ENCODE results near the gene SHISAL1.

The SHISAL1 gene

GRCh38 chr22:44342347-44342956 is 29.7 kb upstream of the SHISAL1 start:
- DNase-seq (ENCODE audit: low spot score), result no peak

DNA sequence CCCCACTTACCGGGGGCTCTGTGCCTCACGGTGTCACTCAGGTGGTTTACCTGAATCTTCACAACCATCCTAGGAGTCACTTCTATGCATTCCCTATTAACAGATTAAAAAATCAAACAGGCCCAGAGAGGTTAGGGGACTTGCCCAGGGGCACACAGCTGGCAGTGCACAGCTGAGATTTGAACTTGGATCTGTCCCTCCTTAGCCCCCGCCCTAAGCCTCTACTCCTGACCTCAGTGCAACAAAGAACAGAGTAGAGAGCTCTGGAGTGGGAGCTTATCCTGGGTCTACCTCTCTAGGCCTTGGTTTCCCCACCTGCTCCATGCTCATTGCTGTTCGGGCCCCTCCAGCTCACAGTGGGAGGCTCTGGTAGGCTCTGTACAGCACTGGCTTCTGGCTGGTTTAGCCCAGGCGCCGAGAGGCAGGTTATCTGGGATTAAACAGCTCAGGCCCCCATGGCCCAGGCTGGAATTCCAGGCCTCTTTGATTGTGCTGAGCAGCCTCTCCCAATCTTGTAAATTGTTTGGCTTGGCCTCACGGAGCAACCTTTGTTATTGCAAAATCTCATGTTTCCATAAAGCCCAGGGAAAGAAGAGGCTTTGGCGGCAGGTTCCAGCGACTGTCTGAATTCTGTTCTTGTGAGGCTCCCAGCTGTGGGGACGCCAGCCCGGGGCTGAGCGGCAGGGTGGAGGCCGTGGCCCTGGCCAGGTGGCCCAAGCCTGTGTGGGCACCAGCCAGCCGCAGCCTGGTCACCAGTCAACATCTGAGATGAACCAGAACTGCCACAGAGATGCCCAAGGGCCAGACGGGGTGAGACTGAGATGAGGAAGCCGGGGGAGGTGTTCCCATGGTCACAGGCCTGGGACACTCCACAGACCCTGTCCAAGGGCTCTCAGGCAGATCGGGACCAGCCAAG is 28.9 kb upstream of the SHISAL1 start:
- no peak for DNase-seq (ENCODE audit: low spot score)

GRCh38 chr22:44340271-44341239 is 27.8 kb upstream of the SHISAL1 start:
- no peak for DNase-seq (ENCODE audit: low spot score)

DNA sequence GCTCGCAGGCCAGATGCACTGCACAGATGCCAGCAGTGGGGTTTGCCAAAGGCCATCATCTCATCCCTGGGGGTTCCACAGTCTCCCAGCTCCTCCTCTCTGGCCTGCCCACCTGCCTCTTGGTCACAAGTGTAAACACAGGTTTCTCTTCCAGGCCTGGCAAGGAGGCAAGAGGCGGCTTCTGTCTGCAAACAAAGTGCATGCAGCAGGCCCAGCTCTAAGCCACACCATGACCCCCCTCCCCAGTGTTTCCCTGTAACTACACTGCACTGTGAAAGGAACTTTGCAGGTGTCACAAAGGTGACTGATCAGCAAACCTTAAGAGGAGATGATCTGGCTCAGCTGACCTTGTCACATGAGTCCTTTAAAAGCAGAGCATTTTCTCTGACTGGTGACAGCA is 26.2 kb upstream of the SHISAL1 start:
- no peak for DNase-seq (ENCODE audit: low spot score)

- no peak for DNase-seq (ENCODE audit: low spot score)
Measured at GRCh38 chr22:44338177-44338810, 25.5 kb upstream of the SHISAL1 start.

GRCh38 chr22:44337678-44338004 is 24.9 kb upstream of the SHISAL1 start:
- DNase-seq (ENCODE audit: low spot score), result no peak

DNA sequence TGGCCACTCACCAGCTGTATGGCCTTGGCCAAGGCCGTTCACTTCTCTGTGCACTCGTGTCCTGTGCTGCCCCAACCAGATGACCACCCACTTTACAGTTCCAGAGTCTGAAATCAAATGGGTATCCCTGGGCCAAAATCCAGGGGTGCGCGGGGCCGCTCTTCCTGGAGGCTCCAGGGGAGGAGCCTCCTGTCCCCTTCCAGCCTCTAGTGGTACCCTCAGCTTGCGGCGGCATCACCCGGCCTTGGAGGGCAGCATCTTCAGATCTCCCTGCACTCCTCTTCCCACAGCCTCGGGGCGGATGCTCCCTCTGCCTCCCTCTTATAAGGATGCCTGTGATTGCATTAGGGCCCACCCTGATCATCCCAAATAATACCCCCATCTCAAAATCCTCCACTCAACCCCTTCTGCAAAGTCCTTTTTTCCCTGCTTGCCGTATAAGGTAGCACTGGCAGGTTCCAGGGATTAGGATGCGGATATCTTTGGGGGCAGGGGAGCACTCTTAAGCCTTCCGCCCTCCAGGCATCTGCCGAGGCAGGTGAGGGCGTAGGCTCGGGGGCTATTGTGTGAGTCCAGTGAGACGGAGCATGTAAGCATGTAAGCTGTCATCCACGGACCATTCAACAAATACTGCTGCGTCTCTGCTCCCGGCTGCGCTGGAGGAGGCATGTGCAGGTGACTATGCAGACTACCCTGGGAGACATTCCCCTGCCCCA is 24.4 kb upstream of the SHISAL1 start:
- DNase-seq (ENCODE audit: low spot score), result no peak

DNA sequence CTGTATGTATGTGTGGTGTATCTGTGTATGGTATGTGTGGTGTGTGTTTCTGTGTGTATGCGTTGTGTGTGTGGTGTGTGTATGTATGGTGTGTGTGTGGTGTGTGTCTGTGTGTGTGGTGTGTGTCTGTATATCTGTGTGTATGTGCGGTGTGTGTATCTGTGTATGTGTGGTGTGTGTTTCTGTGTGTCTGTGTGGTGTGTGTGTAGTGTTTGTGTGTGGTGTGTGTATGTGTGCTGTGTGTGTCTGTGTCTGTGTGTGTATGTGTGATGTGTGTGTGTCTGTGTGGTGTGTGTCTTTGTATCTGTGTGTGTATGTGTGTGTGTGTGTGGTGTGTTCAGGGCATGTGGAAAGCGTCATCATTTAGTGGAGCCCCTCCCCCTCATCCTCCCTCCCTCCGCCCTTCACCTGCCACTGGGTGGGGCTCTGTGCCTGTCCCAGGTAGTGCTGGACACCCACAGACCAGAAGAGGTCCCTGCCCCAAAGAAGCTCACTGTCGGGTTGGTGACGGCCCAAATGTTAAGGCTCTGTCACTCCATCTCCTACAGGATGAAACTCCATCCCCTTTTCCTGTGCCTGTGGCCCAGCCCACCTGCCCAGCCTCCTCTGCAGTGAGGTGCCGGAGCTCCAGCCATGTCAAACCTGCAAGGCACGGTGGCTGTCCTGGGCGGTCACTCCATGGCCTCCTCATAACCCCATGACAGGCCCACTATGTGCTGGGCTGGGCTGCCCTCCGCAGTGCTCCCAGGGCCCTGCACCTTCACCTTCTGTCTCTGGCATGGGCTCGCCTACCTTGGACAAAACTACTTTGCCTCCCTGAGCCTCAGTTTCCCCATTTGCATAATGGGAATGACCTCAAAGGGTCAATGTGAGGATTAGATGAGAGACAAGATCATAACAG is 23.4 kb upstream of the SHISAL1 start:
- DNase-seq (ENCODE audit: low spot score), result no peak

- no peak for DNase-seq (ENCODE audit: low spot score)
Measured at GRCh38 chr22:44335066-44335839, 22.5 kb upstream of the SHISAL1 start.

GRCh38 chr22:44333847-44334635 is 21.3 kb upstream of the SHISAL1 start:
- DNase-seq (ENCODE audit: low spot score), result no peak

DNA sequence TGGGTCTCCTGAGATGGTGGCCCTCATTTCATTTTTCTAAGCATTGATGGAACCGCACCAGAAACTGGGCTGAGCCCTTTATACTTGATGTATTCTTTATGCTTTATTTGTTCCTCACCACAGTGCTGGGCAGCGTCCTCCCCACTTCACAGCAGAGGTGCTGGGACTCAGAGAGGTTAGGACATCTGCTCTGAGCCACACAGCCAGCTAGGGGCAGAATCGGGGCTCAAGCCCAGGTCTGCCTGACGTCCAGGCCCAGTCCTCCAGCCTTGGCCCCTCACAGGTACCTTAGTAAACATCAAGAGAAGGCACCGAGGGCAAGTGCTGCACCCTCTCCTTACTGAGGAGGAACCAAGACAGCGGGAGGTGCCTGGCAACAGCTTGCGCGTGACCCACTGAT is 20.2 kb upstream of the SHISAL1 start:
- DNase-seq (ENCODE audit: low spot score), result no peak

GRCh38 chr22:44331881-44332714 is 19.3 kb upstream of the SHISAL1 start:
- no peak for DNase-seq (ENCODE audit: low spot score)

GRCh38 chr22:44330744-44331660 is 18.3 kb upstream of the SHISAL1 start:
- no peak for DNase-seq (ENCODE audit: low spot score)

DNA sequence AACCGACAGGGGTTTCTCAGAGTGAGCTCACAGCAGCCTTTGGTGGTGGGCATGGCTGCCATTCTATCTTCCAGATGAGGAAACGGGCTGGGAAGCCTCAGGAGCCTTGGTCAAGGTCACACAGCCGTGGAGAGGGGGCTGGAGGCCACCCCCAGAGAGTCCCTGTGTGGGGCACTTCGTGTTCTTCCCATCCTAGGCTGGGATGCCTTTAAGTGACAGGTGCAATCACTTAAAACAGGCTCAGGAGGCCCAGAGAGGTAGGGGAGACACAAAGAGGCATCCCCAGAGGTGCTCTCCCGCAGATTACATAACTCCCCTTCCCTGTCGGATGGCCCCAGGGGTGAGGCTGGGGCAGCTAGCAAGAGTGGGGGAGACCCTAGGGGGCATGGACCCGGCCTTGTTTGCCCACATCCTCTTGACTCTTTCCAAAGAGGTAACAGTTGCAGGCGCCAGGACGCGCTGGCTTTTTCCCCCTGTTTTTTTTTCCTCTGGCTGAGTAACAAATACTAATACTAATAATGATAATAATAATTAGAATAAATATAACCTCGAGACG is 17.5 kb upstream of the SHISAL1 start:
- no peak for DNase-seq (ENCODE audit: low spot score)

GRCh38 chr22:44329179-44329796 is 16.5 kb upstream of the SHISAL1 start:
- no peak for DNase-seq (ENCODE audit: low spot score)

- DNase-seq (ENCODE audit: low spot score), result no peak
Measured at GRCh38 chr22:44328762-44329161, 16.0 kb upstream of the SHISAL1 start.

Measured in CD4-positive, alpha-beta T cell treated with Interleukin-2 at 100 ng/mL for 4 hours (primary cell).